Bronchial epithelial cell (primary cell): ENCODE measurements around the gene HOXB2. TPM values are rescaled to one million over a fixed set of nuclear protein-coding genes. Genes with fewer than 3 reads are reported as not detected.

ENCODE experiments used
- DNase-seq: peaks from one replicate; pipeline ENCODE4 v3.0.0-alpha.2; 2010; ENCODE audit warnings: low read depth
- FAIRE-seq: peaks from 2 replicates; lab custom pipeline; 2011; peaks lifted over from hg19 to GRCh38; lab: Jason Lieb, UNC
- H3K27me3 ChIP-seq: 2 replicates; pipeline ENCODE4 v1.5.1; 2011; ENCODE audit warnings: low read length; ENCODE audit not compliant: control insufficient read depth, insufficient read depth
- H3K36me3 ChIP-seq: 2 replicates; pipeline ENCODE4 v1.5.1; 2011; ENCODE audit warnings: low read length; ENCODE audit not compliant: control insufficient read depth, insufficient read depth
- H3K4me3 ChIP-seq: 2 replicates; pipeline ENCODE4 v1.5.1; 2011; ENCODE audit warnings: mild to moderate bottlenecking, low read depth, low read length, control low read depth
- total RNA-seq: library from RNA; depleted of rRNA; stranded (reverse); fragments of >200 nt; gene quantifications from 2 replicates; pipeline ENCODE4 v1.2.1, GENCODE V29; 2014
- TF ChIP-seq, protein P1 (sequence below): IDR thresholded peaks from 2 replicates; pipeline ENCODE4 v1.5.1; 2011; ENCODE audit warnings: mild to moderate bottlenecking, moderate library complexity, low read length, control low read depth, inconsistent platforms; ENCODE audit not compliant: insufficient read depth, severe bottlenecking

HOXB2 gene
- total RNA-seq, 1 donor from 2014 or later: not detected

DNA sequence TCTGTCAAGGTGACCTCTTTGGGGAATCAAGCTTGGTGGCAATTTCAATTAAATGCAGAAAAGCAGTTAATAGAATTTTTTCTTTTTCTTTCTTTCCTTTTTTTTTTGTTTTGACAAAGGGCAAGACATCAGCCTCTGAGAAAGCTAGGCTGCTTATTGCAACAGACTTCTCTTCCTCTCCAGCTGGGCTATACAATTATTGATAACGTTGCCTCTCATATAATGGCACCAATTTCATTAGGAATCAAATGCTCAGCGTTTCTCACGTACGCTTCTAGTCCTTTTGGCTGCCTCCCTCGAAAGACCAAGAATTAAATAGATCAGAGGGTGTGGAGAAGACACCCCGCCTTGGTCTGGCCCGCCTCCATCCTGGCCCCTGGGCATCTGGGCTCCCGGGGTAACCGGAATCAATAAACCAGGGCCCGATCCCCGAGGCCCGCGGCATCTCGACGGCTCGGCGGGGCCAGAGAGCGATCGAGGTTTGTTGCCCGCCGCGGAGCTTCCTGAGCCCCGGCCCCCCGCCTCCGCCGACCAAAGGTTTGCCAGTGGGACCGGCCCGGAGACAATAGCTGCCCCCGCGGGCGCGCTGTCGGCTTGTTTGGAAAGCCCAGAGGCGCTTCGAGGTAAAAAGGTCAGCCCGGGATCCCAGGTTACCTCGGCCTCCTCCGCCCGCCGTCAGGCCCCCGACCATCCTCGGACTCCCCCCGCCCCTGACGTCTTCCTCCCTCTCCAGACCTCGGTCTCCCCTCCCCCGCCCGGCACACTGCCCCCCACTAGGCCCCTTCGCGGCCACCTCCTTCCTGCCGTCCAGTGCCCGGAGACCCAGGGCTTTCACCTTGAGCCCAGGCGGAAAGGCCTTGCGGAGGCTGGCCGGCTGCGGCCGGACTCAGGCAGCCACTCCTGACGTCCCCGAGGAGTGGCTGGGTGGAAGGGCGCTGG lies 18.0 kb downstream of the HOXB2 start:
- no peak overlapping the region for H3K4me3 ChIP-seq
- H3K36me3 ChIP-seq: no peaks in the 10 kb centered on the region
- FAIRE-seq: no peak
- DNase-seq: no peak
- TF ChIP-seq, protein P1, sequence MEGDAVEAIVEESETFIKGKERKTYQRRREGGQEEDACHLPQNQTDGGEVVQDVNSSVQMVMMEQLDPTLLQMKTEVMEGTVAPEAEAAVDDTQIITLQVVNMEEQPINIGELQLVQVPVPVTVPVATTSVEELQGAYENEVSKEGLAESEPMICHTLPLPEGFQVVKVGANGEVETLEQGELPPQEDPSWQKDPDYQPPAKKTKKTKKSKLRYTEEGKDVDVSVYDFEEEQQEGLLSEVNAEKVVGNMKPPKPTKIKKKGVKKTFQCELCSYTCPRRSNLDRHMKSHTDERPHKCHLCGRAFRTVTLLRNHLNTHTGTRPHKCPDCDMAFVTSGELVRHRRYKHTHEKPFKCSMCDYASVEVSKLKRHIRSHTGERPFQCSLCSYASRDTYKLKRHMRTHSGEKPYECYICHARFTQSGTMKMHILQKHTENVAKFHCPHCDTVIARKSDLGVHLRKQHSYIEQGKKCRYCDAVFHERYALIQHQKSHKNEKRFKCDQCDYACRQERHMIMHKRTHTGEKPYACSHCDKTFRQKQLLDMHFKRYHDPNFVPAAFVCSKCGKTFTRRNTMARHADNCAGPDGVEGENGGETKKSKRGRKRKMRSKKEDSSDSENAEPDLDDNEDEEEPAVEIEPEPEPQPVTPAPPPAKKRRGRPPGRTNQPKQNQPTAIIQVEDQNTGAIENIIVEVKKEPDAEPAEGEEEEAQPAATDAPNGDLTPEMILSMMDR: no peak
- peaks cover 55% of the 10 kb centered on the region for H3K27me3 ChIP-seq

DNA sequence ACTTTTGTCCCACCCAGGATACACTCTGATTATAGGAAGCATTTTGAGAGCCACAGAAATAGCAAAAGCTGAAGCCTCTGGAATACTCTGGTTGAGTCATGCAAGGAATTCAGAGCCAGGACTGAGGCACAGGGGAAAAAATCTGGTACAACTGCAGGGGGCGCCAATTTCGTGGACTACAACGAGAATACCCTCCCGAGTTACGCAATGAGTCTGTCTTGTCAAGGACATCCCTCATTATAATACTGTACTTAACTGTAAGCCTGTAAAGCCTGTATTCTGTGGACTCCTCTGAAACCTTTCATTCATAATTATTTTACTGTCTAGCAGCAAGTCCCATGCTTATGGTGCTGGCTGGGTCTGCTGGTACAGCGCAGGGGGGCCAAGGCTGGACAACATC lies 21.9 kb downstream of the HOXB2 start:
- Histone ChIP-seq H3K4me3 (no peak overlapping the region), H3K27me3 (peaks cover 33% of the 10 kb centered on the region), H3K36me3 (no peaks in the 10 kb centered on the region)
- FAIRE-seq (no peak), DNase-seq (no peak)
- TF ChIP-seq, protein P1: peak; percentile 3

DNA sequence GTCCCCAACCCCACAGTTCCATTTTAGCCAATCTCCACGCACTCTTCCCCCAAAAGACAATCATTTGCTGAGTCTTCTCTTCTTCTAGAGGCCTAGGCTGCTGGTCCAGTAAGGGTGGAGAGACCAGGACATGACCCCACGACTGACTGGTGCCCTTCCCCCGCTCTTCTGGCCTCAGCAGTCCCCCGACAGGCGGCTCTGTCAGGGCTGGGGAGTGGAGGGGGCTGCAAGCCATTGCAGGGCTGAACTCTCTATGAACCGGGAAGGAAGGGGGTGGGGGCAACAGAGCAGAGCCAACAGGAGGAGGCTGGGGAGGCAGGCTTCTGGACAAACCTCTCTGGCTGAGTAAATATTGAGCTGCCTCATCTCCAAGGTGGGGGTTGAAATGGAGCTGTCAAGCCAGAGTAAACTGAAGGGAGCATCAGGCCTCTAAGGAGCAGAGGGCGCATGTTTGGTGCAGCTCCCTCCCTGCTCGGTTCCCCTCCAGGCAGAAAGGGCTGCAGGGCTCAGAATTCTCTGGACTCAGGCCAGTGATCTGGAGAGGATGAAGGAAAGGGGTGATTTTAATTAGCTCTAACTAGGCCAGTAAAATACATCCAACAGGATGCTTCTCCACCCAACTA lies 22.8 kb downstream of the HOXB2 start:
- Histone ChIP-seq H3K4me3 (no peak overlapping the region), H3K36me3 (no peaks in the 10 kb centered on the region), H3K27me3 (peaks cover 29% of the 10 kb centered on the region)
- FAIRE-seq (no peak), DNase-seq (no peak)
- TF ChIP-seq, protein P1: no peak

DNA sequence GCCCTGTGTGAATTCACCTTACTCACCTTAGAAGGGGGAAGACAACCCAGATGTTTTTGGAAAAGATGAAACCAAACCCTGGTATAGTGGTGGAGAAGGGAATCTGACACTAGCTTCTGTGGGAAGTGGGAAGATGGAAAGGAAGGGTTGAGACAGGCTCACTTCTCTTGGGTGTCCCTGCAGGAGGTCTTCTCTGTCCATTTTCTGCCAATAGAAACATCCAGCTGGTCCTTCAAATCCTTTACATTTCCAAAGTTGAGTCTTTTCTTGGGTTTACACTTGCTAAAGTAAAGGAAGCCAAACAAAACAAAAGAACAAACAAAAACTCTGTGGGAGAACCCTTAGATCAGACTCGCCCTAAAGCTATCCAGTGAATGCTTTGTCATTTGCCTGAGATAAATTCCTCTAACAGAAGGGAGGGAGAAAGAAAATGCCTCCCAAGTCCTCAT lies 24.3 kb downstream of the HOXB2 start:
- Histone ChIP-seq H3K4me3 (no peak overlapping the region), H3K27me3 (peaks cover 19% of the 10 kb centered on the region), H3K36me3 (no peaks in the 10 kb centered on the region)
- FAIRE-seq (no peak), DNase-seq (no peak)
- TF ChIP-seq, protein P1: no peak

DNA sequence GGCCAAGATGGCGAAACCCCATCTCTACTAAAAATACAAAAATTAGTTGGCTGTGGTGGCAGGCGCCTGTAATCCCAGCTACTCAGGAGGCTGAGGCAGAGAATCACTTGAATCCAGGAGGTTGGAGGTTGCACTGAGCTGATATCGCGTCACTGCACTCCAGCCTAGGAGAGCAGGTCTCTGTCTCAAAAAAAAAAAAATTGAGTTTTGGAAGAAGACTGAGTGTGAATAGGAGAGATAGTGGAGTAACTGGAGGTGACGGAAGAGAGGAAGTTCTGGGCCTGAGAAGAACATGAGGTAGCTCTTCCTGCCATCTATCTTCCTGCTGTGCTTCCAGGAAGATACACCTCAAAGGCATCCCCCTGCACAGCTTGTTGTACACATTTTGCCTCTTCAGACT lies 25.5 kb downstream of the HOXB2 start:
- no peak for DNase-seq
- FAIRE-seq: no peak
- Histone ChIP-seq H3K4me3 (no peak overlapping the region), H3K36me3 (no peaks in the 10 kb centered on the region), H3K27me3 (peaks cover 24% of the 10 kb centered on the region)
- TF ChIP-seq, protein P1: no peak
